Measurements from ENCODE around the gene CD3E.

CD3E gene

GRCh38 chr11:118320515-118320914, 16.0 kb downstream of the CD3E start:
- no peak overlapping the region for H3K4me2 ChIP-seq (ENCODE audit: low read depth, low read length, poor library complexity, severe bottlenecking)
- peaks cover 49% of the 10 kb centered on the region for H3K4me1 ChIP-seq (ENCODE audit: insufficient read depth, low read length, poor library complexity, severe bottlenecking)
- H3K36me3 ChIP-seq (ENCODE audit: insufficient read depth, low read length), result no peaks in the 10 kb centered on the region
- no peaks in the 10 kb centered on the region for H3K79me2 ChIP-seq (ENCODE audit: insufficient read depth, low read length)
- no peaks in the 10 kb centered on the region for H3K9me2 ChIP-seq (replicated peaks; ENCODE audit: low read depth, low read length)
- H2AFZ ChIP-seq (ENCODE audit: low read length), result no peak overlapping the region
- H3K9me3 ChIP-seq (ENCODE audit: insufficient read depth, low read depth, low read length), result no peaks in the 10 kb centered on the region
- H4K20me1 ChIP-seq (ENCODE audit: insufficient read depth, low read length, poor library complexity, severe bottlenecking), result no peaks in the 10 kb centered on the region
- no peak overlapping the region for H3K4me3 ChIP-seq (ENCODE audit: low read length, poor library complexity, severe bottlenecking)
- no peak overlapping the region for H3K9ac ChIP-seq (ENCODE audit: low read depth, low read length, poor library complexity, severe bottlenecking)
- TF ChIP-seq CTCF (conservative IDR thresholded peaks at IDR 0.05; ENCODE audit: low read length) (no peak), EZH2phosphoT487 (IDR thresholded peaks at IDR 0.05; ENCODE audit: borderline replicate concordance) (no peak)
- peaks cover 10% of the 10 kb centered on the region for H3F3A ChIP-seq (ENCODE audit: low read depth)
- H3K27me3 ChIP-seq (ENCODE audit: insufficient read depth, low read length, poor library complexity, severe bottlenecking), result no peaks in the 10 kb centered on the region

GRCh38 chr11:118321386-118322082, 17.0 kb downstream of the CD3E start:
- H3K4me2 ChIP-seq (ENCODE audit: low read depth, low read length, poor library complexity, severe bottlenecking), result no peak overlapping the region

GRCh38 chr11:118322721-118323120, 18.2 kb downstream of the CD3E start:
- H3K9me2 ChIP-seq (replicated peaks; ENCODE audit: low read depth, low read length), result no peaks in the 10 kb centered on the region
- TF ChIP-seq EZH2phosphoT487 (IDR thresholded peaks at IDR 0.05; ENCODE audit: borderline replicate concordance), result no peak
- no peak for TF ChIP-seq CTCF (conservative IDR thresholded peaks at IDR 0.05; ENCODE audit: low read length)
- no peak overlapping the region for H2AFZ ChIP-seq (ENCODE audit: low read length)
- no peak overlapping the region for H3K9ac ChIP-seq (ENCODE audit: low read depth, low read length, poor library complexity, severe bottlenecking)
- no peak overlapping the region for H3K4me2 ChIP-seq (ENCODE audit: low read depth, low read length, poor library complexity, severe bottlenecking)
- no peaks in the 10 kb centered on the region for H3K79me2 ChIP-seq (ENCODE audit: insufficient read depth, low read length)
- H3K9me3 ChIP-seq (ENCODE audit: insufficient read depth, low read depth, low read length), result no peaks in the 10 kb centered on the region
- H3K4me1 ChIP-seq (ENCODE audit: insufficient read depth, low read length, poor library complexity, severe bottlenecking), result peaks cover 31% of the 10 kb centered on the region
- H4K20me1 ChIP-seq (ENCODE audit: insufficient read depth, low read length, poor library complexity, severe bottlenecking), result no peaks in the 10 kb centered on the region
- no peaks in the 10 kb centered on the region for H3K27me3 ChIP-seq (ENCODE audit: insufficient read depth, low read length, poor library complexity, severe bottlenecking)
- no peaks in the 10 kb centered on the region for H3F3A ChIP-seq (ENCODE audit: low read depth)
- no peak overlapping the region for H3K4me3 ChIP-seq (ENCODE audit: low read length, poor library complexity, severe bottlenecking)
- no peaks in the 10 kb centered on the region for H3K36me3 ChIP-seq (ENCODE audit: insufficient read depth, low read length)

More at GRCh38 chr11:118321386-118322082, 17.0 kb downstream of the CD3E start:
- Histone ChIP-seq H3K4me1 (ENCODE audit: insufficient read depth, low read length, poor library complexity, severe bottlenecking) (peaks cover 39% of the 10 kb centered on the region), H3K27me3 (ENCODE audit: insufficient read depth, low read length, poor library complexity, severe bottlenecking) (no peaks in the 10 kb centered on the region), H3K9me2 (replicated peaks; ENCODE audit: low read depth, low read length) (no peaks in the 10 kb centered on the region), H3K79me2 (ENCODE audit: insufficient read depth, low read length) (no peaks in the 10 kb centered on the region), H3K9me3 (ENCODE audit: insufficient read depth, low read depth, low read length) (no peaks in the 10 kb centered on the region), H3K4me3 (ENCODE audit: low read length, poor library complexity, severe bottlenecking) (no peak overlapping the region), H2AFZ (ENCODE audit: low read length) (no peak overlapping the region), H3F3A (ENCODE audit: low read depth) (peaks cover 7% of the 10 kb centered on the region), H3K9ac (ENCODE audit: low read depth, low read length, poor library complexity, severe bottlenecking) (no peak overlapping the region), H3K36me3 (ENCODE audit: insufficient read depth, low read length) (no peaks in the 10 kb centered on the region), H4K20me1 (ENCODE audit: insufficient read depth, low read length, poor library complexity, severe bottlenecking) (no peaks in the 10 kb centered on the region)
- TF ChIP-seq CTCF (conservative IDR thresholded peaks at IDR 0.05; ENCODE audit: low read length) (no peak), EZH2phosphoT487 (IDR thresholded peaks at IDR 0.05; ENCODE audit: borderline replicate concordance) (no peak)

All from Loucy (cell line).